ENCODE results near the gene LRRN1.

The LRRN1 gene

GRCh38 chr3:3816034-3816433 lies 16.8 kb downstream of the LRRN1 start:
- Histone ChIP-seq H3K27ac (ENCODE audit: low read depth, low read length) (no peak overlapping the region), H3K36me3 (ENCODE audit: low read length) (no peaks in the 10 kb centered on the region), H3K79me2 (ENCODE audit: insufficient read depth, low read length) (no peaks in the 10 kb centered on the region), H4K20me1 (ENCODE audit: low read depth, low read length) (no peaks in the 10 kb centered on the region), H3F3A (ENCODE audit: insufficient read depth) (no peaks in the 10 kb centered on the region), H3K27me3 (ENCODE audit: low read length) (no peaks in the 10 kb centered on the region), H3K9me3 (ENCODE audit: insufficient read depth, low read length) (no peaks in the 10 kb centered on the region), H3K9me2 (replicated peaks; ENCODE audit: insufficient read depth, low read length) (no peaks in the 10 kb centered on the region), H3K4me2 (ENCODE audit: low read depth, low read length, poor library complexity, severe bottlenecking) (no peak overlapping the region), H3K9ac (ENCODE audit: low read length) (no peak overlapping the region), H3K4me3 (ENCODE audit: insufficient read depth, low read length, poor library complexity, severe bottlenecking) (no peak overlapping the region), H2AFZ (ENCODE audit: low read depth, low read length, severe bottlenecking) (no peak overlapping the region)
- TF ChIP-seq CTCF (IDR thresholded peaks at IDR 0.05; ENCODE audit: insufficient read depth, low read length, poor library complexity, severe bottlenecking) (no peak), EZH2phosphoT487 (conservative IDR thresholded peaks at IDR 0.05; ENCODE audit: low read length) (no peak)

- H3K36me3 ChIP-seq (ENCODE audit: low read length) = no peaks in the 10 kb centered on the region
- TF ChIP-seq EZH2phosphoT487 (conservative IDR thresholded peaks at IDR 0.05; ENCODE audit: low read length) (no peak), CTCF (IDR thresholded peaks at IDR 0.05; ENCODE audit: insufficient read depth, low read length, poor library complexity, severe bottlenecking) (no peak)
Observed at GRCh38 chr3:3817865-3818264, 18.6 kb downstream of the LRRN1 start.

DNA sequence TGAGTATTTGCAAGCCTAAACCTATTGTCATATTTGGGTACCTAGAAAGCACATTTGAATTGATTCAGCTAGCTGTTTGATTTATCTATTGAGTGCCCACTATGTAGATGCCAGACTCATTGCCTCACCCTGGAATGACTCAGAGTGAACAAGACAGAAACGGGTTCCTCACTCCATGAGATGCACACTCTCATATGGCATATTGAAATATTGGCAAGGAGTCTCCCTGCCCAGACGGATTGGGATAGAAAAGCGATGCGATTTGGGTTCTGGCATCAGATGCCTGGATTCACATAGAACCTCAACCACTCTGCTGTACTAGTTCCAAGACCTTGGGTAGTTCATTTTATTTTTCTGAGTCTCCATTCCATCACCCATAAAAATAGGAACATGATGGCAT lies 22.5 kb downstream of the LRRN1 start:
- Histone ChIP-seq H2AFZ (ENCODE audit: low read depth, low read length, severe bottlenecking) (no peak overlapping the region), H3K79me2 (ENCODE audit: insufficient read depth, low read length) (no peaks in the 10 kb centered on the region), H3K27me3 (ENCODE audit: low read length) (no peaks in the 10 kb centered on the region), H3K27ac (ENCODE audit: low read depth, low read length) (no peak overlapping the region), H4K20me1 (ENCODE audit: low read depth, low read length) (no peaks in the 10 kb centered on the region), H3K4me2 (ENCODE audit: low read depth, low read length, poor library complexity, severe bottlenecking) (no peak overlapping the region), H3K9me3 (ENCODE audit: insufficient read depth, low read length) (no peaks in the 10 kb centered on the region), H3F3A (ENCODE audit: insufficient read depth) (no peaks in the 10 kb centered on the region), H3K9ac (ENCODE audit: low read length) (no peak overlapping the region), H3K36me3 (ENCODE audit: low read length) (no peaks in the 10 kb centered on the region), H3K9me2 (replicated peaks; ENCODE audit: insufficient read depth, low read length) (no peaks in the 10 kb centered on the region), H3K4me3 (ENCODE audit: insufficient read depth, low read length, poor library complexity, severe bottlenecking) (no peak overlapping the region)
- TF ChIP-seq EZH2phosphoT487 (conservative IDR thresholded peaks at IDR 0.05; ENCODE audit: low read length) (no peak), CTCF (IDR thresholded peaks at IDR 0.05; ENCODE audit: insufficient read depth, low read length, poor library complexity, severe bottlenecking) (no peak)

More at GRCh38 chr3:3817865-3818264, 18.6 kb downstream of the LRRN1 start:
- Histone ChIP-seq H3K27ac (ENCODE audit: low read depth, low read length) (no peak overlapping the region), H3K9ac (ENCODE audit: low read length) (no peak overlapping the region), H3K27me3 (ENCODE audit: low read length) (no peaks in the 10 kb centered on the region), H3K9me2 (replicated peaks; ENCODE audit: insufficient read depth, low read length) (no peaks in the 10 kb centered on the region), H3K79me2 (ENCODE audit: insufficient read depth, low read length) (no peaks in the 10 kb centered on the region), H3K4me3 (ENCODE audit: insufficient read depth, low read length, poor library complexity, severe bottlenecking) (no peak overlapping the region), H3K4me2 (ENCODE audit: low read depth, low read length, poor library complexity, severe bottlenecking) (no peak overlapping the region), H2AFZ (ENCODE audit: low read depth, low read length, severe bottlenecking) (no peak overlapping the region), H4K20me1 (ENCODE audit: low read depth, low read length) (no peaks in the 10 kb centered on the region), H3F3A (ENCODE audit: insufficient read depth) (no peaks in the 10 kb centered on the region), H3K9me3 (ENCODE audit: insufficient read depth, low read length) (no peaks in the 10 kb centered on the region)
